Measurements from ENCODE around the gene SLC2A6.
A peak's percentile ranks its signal among the peaks of the same experiment; 100 is the strongest.

DNA sequence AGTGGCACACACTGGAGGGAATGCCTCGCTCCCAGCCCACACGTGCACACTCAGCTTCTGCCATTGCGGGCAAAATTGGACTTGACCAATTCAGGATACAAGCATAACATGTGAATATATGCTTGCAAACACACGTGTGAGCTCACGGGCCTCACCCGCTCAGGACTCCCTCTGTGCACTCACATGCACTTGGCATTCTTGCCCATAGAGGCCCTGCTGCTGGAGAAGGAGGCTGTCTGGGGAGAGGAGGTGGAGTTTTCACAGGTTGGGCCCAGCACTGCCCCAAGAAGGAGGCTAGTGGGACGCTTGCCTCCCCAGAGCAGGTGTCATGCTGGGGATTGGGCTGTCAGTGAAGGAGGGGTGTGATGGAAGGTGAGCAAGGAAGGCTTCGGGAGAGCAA, 44.2 kb upstream of the SLC2A6 start:
- TF ChIP-seq CREB1 (IDR thresholded peaks at IDR 0.05) (no peak), POLR2A (IDR thresholded peaks at IDR 0.05; ENCODE audit: control extremely low read depth in 1 of 2, low read depth in 2 of 2, low read length in 2 of 2) (no peak), CEBPB (IDR thresholded peaks at IDR 0.05; ENCODE audit: low read depth, low read length) (no peak), POLR2AphosphoS5 (IDR thresholded peaks at IDR 0.05; ENCODE audit: low read depth, low read length) (no peak), JUN (IDR thresholded peaks at IDR 0.05; ENCODE audit: low read depth, low read length) (no peak), CBX5 (IDR thresholded peaks at IDR 0.05; ENCODE audit: low read depth, low read length) (no peak), EZH2 (IDR thresholded peaks at IDR 0.05; ENCODE audit: low read depth, low read length, severe bottlenecking) (no peak), TAF1 (IDR thresholded peaks at IDR 0.05; ENCODE audit: low read depth, low read length) (no peak), SP1 (IDR thresholded peaks at IDR 0.05; ENCODE audit: low read depth, low read length) (no peak), ZNF274 (IDR thresholded peaks at IDR 0.05; ENCODE audit: borderline replicate concordance, extremely low read depth, low read length) (no peak), RAD21 (IDR thresholded peaks at IDR 0.05 in 1 of 2, conservative IDR thresholded peaks at IDR 0.05 in 1 of 2; ENCODE audit: low read depth in 2 of 2, low read length in 2 of 2) (no peak), RBBP5 (IDR thresholded peaks at IDR 0.05; ENCODE audit: borderline replicate concordance, low read depth, low read length) (no peak)
- TF ChIP-seq, protein P1, sequence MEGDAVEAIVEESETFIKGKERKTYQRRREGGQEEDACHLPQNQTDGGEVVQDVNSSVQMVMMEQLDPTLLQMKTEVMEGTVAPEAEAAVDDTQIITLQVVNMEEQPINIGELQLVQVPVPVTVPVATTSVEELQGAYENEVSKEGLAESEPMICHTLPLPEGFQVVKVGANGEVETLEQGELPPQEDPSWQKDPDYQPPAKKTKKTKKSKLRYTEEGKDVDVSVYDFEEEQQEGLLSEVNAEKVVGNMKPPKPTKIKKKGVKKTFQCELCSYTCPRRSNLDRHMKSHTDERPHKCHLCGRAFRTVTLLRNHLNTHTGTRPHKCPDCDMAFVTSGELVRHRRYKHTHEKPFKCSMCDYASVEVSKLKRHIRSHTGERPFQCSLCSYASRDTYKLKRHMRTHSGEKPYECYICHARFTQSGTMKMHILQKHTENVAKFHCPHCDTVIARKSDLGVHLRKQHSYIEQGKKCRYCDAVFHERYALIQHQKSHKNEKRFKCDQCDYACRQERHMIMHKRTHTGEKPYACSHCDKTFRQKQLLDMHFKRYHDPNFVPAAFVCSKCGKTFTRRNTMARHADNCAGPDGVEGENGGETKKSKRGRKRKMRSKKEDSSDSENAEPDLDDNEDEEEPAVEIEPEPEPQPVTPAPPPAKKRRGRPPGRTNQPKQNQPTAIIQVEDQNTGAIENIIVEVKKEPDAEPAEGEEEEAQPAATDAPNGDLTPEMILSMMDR (IDR thresholded peaks at IDR 0.05; ENCODE audit: control extremely low read depth in 1 of 3, insufficient read depth in 1 of 3, low read depth in 1 of 3, low read length in 3 of 3) = peak in 1 of 3 experiments; percentile 1; a peak in 1 of 4 replicates
